HEK293T (cell line): Measurements from ENCODE around the gene CNKSR3.

Experiments
- CTCF ChIA-PET: fragments of 350-600 bp; formaldehyde crosslinking; extraction: SDS; loops from one replicate; lab custom pipeline; 2021; ENCODE audit warnings: antibody characterized with exemption, inconsistent platforms; lab: Yijun Ruan, JAX
- POLR2A ChIA-PET: fragments of 350-600 bp; formaldehyde crosslinking; extraction: SDS; loops from one replicate; lab custom pipeline; 2020; ENCODE audit warnings: antibody characterized with exemption, inconsistent platforms; lab: Yijun Ruan, JAX
- DNase-seq: peaks from one replicate; pipeline ENCODE4 v3.0.0; 2012; ENCODE audit warnings: mixed read lengths; ENCODE audit errors: extremely low spot score
- ARNT ChIP-seq: fragments of 450-650 bp; IDR thresholded peaks from 2 replicates; pipeline ENCODE4 v1.6.1; 2017; ENCODE audit warnings: mild to moderate bottlenecking
- BHLHE40 ChIP-seq: fragments of 450-650 bp; IDR thresholded peaks from 2 replicates; pipeline ENCODE4 v1.6.1; 2016; ENCODE audit warnings: mild to moderate bottlenecking, moderate library complexity, borderline replicate concordance
- CTBP1 ChIP-seq: fragments of 450-650 bp; IDR thresholded peaks from 2 replicates; pipeline ENCODE4 v1.6.1; 2016; ENCODE audit warnings: borderline replicate concordance
- ELF4 ChIP-seq: fragments of 450-650 bp; IDR thresholded peaks from 2 replicates; pipeline ENCODE4 v1.6.1; 2017; ENCODE audit warnings: antibody characterized with exemption
- FOXA1 ChIP-seq: fragments of 450-650 bp; IDR thresholded peaks from 2 replicates; pipeline ENCODE4 v1.6.1; 2016; ENCODE audit warnings: mild to moderate bottlenecking
- FOXK2 ChIP-seq: fragments of 450-650 bp; IDR thresholded peaks from 2 replicates; pipeline ENCODE4 v1.6.1; 2016; ENCODE audit warnings: mild to moderate bottlenecking
- FOXM1 ChIP-seq: fragments of 450-650 bp; IDR thresholded peaks from 2 replicates; pipeline ENCODE4 v1.6.1; 2017; ENCODE audit warnings: mild to moderate bottlenecking, borderline replicate concordance
- HDGF ChIP-seq: fragments of 450-650 bp; IDR thresholded peaks from 2 replicates; pipeline ENCODE4 v1.6.1; 2017; ENCODE audit warnings: antibody characterized with exemption, borderline replicate concordance
- L3MBTL2 ChIP-seq: fragments of 450-650 bp; conservative IDR thresholded peaks from 2 replicates; pipeline ENCODE4 v1.6.1; 2016; ENCODE audit warnings: mild to moderate bottlenecking
- LEF1 ChIP-seq: fragments of 450-650 bp; IDR thresholded peaks from 2 replicates; pipeline ENCODE4 v1.6.1; 2017; ENCODE audit warnings: mild to moderate bottlenecking, borderline replicate concordance
- NFRKB ChIP-seq: fragments of 450-650 bp; IDR thresholded peaks from 2 replicates; pipeline ENCODE4 v1.6.1; 2016; ENCODE audit warnings: mild to moderate bottlenecking, moderate library complexity
- PKNOX1 ChIP-seq: fragments of 450-650 bp; IDR thresholded peaks from 2 replicates; pipeline ENCODE4 v1.6.1; 2016
- SP1 ChIP-seq: fragments of 450-650 bp; IDR thresholded peaks from 2 replicates; pipeline ENCODE4 v1.6.1; 2017
- SUZ12 ChIP-seq: fragments of 450-650 bp; IDR thresholded peaks from 2 replicates; pipeline ENCODE4 v1.6.1; 2016; ENCODE audit warnings: mild to moderate bottlenecking
- TARDBP ChIP-seq: fragments of 450-650 bp; IDR thresholded peaks from 2 replicates; pipeline ENCODE4 v1.6.1; 2016
- ZNF384 ChIP-seq: fragments of 450-650 bp; IDR thresholded peaks from 2 replicates; pipeline ENCODE4 v1.6.1; 2016

CNKSR3 gene

GRCh38 chr6:154447954-154448353 is 62.5 kb downstream of the CNKSR3 start:
- ChIA-PET POLR2A (interaction anchor here (1.5 kb wide), 1 partner anchor 63 kb away, joined by 4 read pairs; the partner anchor contains the start of gene CNKSR3), CTCF (interaction anchor here (0.7 to 1.7 kb wide), 5 partner anchors 10 to 173 kb away, joined by 3 to 12 read pairs (median 4); no protein-coding TSS in a partner anchor)
- DNase-seq: no peak
- TF ChIP-seq FOXM1 (no peak), NFRKB (no peak), ZNF384 (no peak), HDGF (no peak), SP1 (no peak), PKNOX1 (no peak), SUZ12 (no peak), BHLHE40 (no peak), LEF1 (no peak), TARDBP (no peak), ARNT (no peak), CTBP1 (no peak), ELF4 (no peak), FOXA1 (no peak), L3MBTL2 (no peak), FOXK2 (no peak)

- no peak for TF ChIP-seq SP1
- DNase-seq: no peak
- CTCF ChIA-PET: interaction anchor here (0.6 to 1.7 kb wide), 4 partner anchors 14 to 963 kb away, joined by 3 to 4 read pairs (median 4); no protein-coding TSS in a partner anchor
- POLR2A ChIA-PET: interaction anchor here (1.0 kb wide), 1 partner anchor 11 kb away, joined by 3 read pairs; no protein-coding TSS in a partner anchor
These were observed 63.5 kb downstream of the CNKSR3 start for GRCh38 chr6:154446984-154447383.

- TF ChIP-seq PKNOX1 (peak; percentile 60), SUZ12 (no peak), CTBP1 (no peak), FOXM1 (no peak), BHLHE40 (no peak), ARNT (no peak)
- CTCF ChIA-PET: no interaction called here
- POLR2A ChIA-PET: no interaction called here
- DNase-seq: no peak
These were observed 65.1 kb downstream of the CNKSR3 start for GRCh38 chr6:154445417-154445816.

- CTCF ChIA-PET: no interaction called here
- no peak for DNase-seq
- TF ChIP-seq BHLHE40: no peak
- no peak for TF ChIP-seq FOXA1
- no peak for TF ChIP-seq CTBP1
- TF ChIP-seq ELF4: no peak
- TF ChIP-seq SP1: no peak
- TF ChIP-seq HDGF: no peak
- no peak for TF ChIP-seq TARDBP
- POLR2A ChIA-PET: interaction anchor here (1.0 kb wide), 1 partner anchor 15 kb away, joined by 3 read pairs; no protein-coding TSS in a partner anchor
These were observed 68.5 kb downstream of the CNKSR3 start for GRCh38 chr6:154441995-154442310.

- TF ChIP-seq TARDBP (no peak), FOXK2 (no peak), FOXA1 (no peak), LEF1 (no peak), HDGF (no peak)
- POLR2A ChIA-PET: no interaction called here
- DNase-seq: no peak
- CTCF ChIA-PET: no interaction called here
These were observed 70.0 kb downstream of the CNKSR3 start for GRCh38 chr6:154440422-154441043.

GRCh38 chr6:154440022-154440421 is 70.5 kb downstream of the CNKSR3 start:
- ChIA-PET POLR2A (no interaction called here), CTCF (no interaction called here)
- no peak for DNase-seq
- TF ChIP-seq ARNT: no peak

- ChIA-PET POLR2A (no interaction called here), CTCF (interaction anchor here (0.6 kb wide), 1 partner anchor 59 kb away, joined by 3 read pairs; no protein-coding TSS in a partner anchor)
- TF ChIP-seq ARNT (no peak), LEF1 (no peak), L3MBTL2 (no peak), ELF4 (no peak), FOXA1 (no peak), PKNOX1 (no peak), BHLHE40 (no peak), HDGF (no peak), NFRKB (no peak), SUZ12 (no peak), FOXK2 (no peak), TARDBP (no peak), FOXM1 (no peak), SP1 (no peak), CTBP1 (no peak), ZNF384 (no peak)
- DNase-seq: no peak
These were observed 71.5 kb downstream of the CNKSR3 start for GRCh38 chr6:154438882-154439415.
